GM19025 (cell line): ENCODE measurements around the gene MTARC2.

Experiments
- ATAC-seq: cut with Tn5 transposase; IDR thresholded peaks from one replicate; pipeline ENCODE4 v1.9.1; 2021; ENCODE audit warnings: mild to moderate bottlenecking, low read depth, moderate library complexity; ENCODE audit not compliant: unreplicated experiment

The MTARC2 gene

DNA sequence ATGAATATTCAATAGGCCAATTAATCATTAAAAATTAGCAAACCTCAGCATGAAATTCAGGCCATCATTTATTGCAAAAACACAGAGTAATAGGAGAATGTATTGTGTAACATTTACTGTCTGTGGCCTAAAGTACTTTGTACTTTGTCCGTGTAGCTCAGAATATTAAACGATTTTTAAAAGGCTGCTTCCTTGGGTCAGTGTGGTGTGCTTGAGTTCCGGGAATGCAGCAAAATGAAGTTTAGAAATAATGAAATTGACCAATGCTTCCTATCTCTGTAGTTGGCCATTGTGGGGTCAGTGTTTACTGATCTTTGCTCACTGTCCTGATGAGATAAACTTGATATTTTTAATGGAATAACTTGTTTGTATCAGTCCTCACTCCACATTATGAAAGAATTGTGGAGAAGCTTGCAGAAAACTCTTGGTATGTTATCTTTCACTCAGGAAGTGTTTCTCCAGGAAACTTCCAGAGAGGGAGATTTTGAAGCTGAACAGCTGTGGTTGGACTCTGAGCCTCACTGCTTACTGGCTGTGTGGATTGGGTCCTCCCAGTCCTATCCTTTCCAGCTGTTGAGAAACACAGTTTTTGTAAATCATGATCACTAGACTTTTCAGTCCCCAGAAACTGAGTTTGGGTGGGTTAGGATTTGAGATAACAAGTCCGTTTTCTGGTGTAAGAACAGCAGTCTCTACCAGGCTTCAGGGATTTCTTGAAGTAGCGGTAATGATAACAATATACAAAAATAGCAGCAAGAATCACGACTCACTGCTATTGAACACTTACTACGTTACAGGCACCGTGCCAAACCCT is 19.4 kb downstream of the MTARC2 start:
- peak; percentile 16 for ATAC-seq

DNA sequence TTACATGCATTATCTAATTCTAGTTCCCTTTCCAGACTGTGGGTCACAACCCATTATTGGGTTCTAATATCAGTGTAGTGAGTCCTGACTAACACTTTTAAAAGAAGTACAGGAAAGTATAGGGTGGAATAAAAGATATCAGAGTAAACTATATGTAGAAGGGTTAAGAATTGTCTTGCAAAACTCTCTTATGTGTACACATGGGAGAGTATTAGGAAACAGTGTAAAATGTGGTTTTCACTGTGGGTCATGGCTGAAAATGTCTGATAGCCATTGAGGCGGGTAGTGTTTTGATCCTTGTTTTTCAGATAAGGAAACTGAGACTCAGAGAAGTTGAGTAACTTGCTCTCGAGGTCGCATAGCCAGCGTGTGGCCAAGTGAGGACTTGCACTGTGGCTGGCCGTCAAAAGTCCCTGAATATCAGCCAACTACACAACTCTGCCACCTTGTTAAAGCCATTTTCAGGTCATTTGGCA is 20.0 kb downstream of the MTARC2 start:
- ATAC-seq = peak; percentile 25

DNA sequence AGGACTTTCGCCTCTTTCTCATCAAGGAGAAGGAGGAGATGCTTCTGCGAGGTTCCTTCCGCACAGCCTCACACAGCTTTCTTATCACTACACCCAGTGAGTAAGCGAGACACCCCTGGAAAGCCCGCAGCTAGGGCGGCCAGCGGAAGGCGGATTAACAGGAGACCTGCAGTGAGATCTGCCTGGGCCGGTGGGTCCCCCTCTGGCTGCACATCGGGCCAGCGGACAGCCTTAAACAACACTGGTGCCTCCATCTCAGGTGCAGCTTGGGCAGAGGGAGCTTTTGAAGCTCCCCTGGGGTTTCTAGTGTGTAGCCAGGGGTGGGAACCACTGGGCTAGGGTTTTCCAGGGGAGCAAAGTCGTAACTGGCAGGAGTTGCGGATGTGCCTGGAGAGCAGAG is 21.1 kb downstream of the MTARC2 start:
- ATAC-seq = no peak

DNA sequence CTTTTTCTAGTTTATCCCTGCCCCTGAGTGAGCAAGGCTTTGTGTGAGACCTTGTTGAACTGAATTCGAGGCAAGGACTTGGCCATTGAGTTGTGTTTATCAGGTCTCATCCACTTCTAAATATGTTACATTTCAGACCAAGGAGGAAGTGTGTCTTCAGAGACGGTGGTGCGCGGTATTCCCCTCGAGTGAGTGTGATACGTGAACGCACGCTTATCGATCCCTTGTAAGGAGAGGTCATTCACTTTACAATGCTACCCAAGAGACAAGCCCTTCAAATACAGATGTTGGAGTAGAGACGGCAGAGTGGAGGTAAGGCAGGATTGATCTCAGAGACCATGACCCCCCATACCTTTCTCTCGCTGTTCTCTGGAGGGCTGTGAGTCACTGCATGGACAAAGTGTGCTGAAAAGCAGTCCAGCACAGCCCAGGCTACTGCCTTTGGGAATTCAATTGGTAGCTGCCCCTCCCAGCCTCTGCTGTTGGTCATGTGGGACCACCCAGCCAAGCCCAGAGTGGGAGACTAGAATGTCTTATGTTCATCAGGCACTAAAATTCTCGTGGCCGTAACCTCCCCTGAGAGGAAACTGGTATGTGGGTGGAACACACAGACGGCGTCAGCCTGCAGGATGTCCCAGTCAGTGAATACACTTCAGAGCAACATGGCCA is 22.3 kb downstream of the MTARC2 start:
- peak; percentile 46 for ATAC-seq

DNA sequence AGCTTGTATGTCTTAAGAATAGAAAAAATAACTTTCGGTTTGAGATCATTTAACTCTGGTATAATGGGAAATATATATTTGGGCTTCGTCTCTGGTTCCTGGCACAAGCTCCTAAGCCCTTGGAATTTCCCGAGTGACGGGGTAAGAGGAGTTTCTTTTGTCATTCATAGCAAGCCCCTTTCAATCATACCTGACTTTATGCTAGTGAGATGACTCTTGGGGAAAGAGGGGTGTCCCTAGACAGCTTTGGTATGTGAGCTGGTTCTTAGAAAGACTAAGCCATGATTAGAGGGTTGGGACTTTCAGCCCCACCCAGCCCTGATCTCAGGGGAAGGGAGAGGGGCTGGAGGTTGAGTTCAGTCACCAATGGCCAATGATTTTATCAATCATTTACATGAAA is 24.7 kb downstream of the MTARC2 start:
- ATAC-seq = peak; percentile 49

DNA sequence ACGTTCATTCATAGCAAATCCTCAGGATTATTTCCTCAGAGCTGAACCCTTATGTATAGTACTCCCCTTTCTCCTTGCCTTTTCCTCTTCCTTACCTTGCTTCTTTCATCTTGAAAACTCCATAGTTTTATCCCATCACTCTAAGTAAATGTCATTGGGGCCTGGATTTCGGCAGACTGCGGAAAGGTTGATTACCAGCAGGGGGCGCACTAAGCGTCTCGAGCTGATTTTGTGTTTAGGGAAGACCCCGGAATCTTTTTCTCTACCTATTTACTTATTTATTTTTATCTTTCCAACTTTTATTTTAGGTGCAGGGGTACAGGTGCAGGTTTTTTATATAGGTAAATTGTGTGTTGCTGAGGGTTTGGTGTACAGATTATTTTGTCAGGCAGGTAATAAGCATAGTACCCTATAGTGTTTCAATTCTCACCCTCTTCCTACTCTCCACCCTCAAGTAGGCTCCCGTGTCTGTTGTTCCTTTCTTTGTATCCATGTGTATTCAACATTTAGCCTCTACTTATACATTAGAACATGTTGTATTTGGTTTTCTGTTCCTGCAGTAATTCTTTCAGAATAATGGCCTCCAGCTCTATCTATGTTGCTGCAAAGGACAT is 27.2 kb downstream of the MTARC2 start:
- ATAC-seq = no peak

DNA sequence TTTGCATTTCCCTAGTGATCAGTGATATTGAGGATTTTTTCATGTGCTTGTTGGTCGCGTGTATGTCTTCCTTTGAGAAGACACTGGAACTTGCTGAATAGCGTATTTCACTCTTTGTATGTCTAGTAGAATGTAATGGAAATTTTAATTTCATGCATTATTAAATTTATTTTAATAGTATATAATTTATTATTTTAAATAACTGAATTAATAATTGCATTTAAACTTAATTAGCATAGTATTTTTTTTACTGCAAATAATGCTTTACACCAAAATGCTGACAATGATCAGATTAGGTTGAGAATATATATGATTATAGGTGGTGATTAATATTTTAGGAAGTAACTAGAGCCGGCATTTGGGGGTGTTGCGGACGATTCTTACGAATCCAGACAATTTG is 28.1 kb downstream of the MTARC2 start:
- no peak for ATAC-seq

DNA sequence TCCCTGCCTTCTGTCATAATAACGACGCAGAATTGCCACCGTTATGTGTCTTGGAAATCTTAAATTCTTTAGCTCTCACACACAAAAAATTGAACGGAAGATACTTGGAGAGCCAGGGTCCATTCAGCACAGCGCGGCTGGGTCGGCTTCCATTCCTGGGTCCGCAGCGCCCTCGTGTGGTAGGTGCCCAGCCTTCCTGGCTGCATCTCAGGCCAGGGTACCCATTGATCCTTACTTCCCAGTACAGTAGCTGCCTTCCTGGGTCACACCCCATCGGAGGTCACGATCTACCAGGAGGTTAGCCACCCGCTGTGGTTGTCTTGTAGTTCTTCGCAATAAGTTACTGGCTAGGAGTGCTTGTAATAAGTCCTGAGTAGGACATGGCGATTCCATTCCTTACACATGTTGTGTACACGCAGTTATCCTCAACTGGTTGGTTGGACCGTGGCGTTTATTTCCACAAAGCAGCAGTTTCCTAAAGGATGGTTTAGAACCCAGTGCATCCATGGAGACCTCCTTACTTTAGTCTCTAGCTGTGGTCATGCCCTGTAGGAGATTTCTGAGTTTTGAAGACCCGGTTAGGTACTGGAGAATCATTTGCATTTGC is 28.7 kb downstream of the MTARC2 start:
- peak; percentile 53 for ATAC-seq

DNA sequence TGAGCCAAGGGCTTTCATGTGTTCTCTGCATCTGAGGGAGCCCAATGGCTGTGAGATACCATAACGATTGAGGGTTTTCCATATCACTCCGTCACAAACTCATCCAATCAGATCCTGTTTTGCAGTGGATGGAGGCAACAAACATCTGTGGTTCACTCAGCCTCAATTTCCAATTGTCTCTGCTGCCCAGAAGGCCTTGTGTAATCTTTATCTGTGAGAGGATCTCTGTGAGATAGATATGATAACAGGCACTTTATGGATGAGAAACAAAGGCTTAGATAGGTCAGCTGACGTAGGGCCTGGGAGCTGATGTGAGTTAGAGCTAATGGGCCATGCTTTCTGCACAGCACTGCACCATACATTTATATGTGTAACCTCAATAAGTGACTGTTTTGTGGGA is 35.3 kb downstream of the MTARC2 start:
- no peak for ATAC-seq

DNA sequence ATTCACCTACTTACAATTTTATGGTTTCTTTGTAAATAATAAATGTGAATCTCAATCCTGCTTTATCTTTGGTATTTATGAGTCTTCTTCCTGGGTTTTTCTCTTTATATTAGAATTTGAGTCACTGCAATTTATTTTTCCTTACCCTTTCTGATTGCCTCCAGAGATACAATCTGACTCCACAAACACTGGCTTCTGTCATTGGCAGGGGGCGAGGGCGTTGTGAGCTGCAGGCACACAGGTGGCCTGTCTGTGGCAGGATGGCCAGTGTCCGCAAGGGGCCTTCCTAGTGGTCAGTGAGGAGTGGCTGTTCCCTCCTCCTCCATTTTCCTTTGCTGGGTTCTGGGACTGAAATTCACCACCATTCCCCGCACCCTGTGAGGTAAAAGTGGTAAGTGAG is 36.6 kb downstream of the MTARC2 start:
- ATAC-seq = no peak

DNA sequence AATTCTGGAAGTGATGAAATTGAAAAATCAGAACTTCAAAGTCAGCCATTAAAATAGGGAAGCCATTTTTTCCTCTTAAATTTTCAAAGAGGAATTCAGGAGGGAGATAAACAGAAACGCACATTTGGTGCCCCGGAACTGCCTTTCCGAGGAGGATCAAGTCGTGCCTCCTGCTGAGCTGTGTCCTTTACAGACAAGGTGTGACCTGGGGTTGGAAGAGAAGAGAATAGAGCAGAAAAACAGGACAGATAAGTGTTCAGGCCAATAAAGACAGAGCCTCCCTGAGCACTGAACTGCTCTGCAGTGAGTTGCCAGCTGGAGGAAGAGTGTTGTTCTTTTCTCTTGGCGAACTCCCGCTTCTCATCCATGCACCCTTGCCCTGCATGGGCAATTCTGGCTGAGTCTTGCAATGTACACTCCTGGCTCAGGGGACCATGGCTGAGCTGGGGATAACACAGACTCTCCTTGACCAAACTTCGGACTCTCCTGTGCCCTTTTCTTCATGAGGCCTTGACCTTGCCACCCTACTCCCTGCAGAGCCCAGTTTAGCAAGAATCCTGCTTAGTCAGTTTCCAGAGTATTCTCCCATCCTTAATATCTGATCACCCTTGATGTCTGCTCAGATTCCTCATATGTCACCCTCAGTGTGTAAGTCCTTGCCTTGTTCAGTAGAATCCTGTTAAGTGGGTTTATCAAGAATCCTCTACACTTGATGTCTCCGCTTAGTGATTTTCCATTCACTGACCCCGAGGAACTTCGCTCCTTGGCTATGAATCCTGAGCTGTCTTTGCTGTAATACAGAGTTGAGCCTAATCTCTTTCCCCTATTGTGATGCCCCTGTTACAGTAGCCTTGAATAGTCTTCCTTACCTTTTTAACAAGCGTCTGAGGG is 37.3 kb downstream of the MTARC2 start:
- ATAC-seq = no peak

DNA sequence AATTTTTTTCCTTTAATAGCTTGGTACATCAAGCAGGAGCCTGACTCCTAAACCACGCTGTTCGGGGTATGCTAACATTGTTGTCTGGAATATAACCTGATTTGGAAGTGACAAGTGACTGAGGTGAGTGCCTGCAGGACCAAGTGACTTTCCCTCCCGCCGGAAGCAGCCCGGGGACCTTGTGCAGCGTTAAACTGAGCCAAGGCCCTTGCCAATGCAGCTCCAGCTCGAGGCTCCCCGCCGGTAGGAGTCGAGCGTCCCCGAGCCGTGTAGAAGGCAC is 37.9 kb downstream of the MTARC2 start:
- ATAC-seq = no peak

DNA sequence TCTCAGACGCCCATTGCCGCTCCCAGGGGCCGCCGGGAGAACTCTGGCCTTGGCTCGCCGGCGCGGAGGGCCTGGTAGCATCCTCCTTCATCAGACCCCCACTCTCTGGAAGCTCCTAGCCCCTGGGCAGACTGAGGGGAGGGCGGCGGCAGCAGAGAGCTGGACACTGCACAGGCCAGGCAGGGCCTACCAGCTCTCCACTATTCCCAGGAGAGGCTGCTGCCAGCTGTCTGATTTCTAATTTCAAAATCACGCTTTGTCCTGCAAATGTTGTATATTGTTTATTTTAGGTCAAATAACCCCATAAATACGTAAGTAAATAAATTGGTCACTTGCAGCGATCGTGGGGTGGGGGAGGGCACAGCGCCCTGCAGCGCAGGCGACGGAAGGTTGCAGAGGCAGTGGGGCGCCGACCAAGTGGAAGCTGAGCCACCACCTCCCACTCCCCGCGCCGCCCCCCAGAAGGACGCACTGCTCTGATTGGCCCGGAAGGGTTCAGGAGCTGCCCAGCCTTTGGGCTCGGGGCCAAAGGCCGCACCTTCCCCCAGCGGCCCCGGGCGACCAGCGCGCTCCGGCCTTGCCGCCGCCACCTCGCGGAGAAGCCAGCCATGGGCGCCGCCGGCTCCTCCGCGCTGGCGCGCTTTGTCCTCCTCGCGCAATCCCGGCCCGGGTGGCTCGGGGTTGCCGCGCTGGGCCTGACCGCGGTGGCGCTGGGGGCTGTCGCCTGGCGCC is 38.4 kb downstream of the MTARC2 start, which contains the start of gene MTARC1:
Gene MTARC1, plus strand, starts transcription at position 577 of the 732 bp plus-strand sequence. Its CDS starts 32 bp downstream, at position 609.
- peak; percentile 74 for ATAC-seq

DNA sequence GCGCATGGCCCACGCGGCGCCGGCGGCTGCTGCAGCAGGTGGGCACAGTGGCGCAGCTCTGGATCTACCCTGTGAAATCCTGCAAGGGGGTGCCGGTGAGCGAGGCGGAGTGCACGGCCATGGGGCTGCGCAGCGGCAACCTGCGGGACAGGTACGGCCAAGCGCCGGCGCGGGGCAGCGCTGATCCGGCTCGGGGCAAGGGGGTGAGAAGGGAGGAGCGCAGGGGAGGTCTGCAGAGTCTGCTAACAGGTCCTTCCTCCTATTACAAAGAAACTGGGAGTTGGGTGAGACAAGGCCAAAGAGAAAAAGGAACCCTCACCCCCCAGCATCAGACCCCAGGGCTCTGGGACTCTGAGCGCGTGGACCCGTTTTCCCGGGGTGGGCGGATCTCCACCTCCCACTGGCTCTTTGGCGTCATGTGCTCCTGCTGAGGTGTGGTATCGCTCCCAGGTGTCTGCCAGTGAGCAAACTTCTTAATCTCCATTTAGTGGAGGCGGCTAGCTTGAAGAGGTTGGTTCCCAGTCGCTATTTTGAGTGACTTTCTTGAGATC is 39.0 kb downstream of the MTARC2 start:
- ATAC-seq = peak; percentile 32

DNA sequence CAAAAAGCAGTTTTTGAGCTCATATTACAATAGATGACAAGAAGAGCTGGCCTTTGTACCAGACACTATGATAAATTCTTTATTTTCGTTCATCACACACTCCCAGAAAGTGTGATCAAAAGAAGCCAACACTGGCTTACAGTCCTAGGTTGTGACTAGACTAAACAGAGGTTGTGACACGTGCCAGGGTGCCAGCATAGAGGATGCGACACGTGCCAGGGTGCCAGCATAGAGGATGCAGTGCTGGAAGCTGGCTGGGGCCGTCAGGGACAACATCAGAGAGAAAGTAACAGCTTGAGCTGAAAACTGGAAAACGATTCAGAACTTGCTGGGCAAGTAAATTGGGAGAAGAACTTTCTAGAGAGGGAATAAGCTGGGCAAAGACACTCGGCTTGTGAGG is 40.8 kb downstream of the MTARC2 start:
- no peak for ATAC-seq

DNA sequence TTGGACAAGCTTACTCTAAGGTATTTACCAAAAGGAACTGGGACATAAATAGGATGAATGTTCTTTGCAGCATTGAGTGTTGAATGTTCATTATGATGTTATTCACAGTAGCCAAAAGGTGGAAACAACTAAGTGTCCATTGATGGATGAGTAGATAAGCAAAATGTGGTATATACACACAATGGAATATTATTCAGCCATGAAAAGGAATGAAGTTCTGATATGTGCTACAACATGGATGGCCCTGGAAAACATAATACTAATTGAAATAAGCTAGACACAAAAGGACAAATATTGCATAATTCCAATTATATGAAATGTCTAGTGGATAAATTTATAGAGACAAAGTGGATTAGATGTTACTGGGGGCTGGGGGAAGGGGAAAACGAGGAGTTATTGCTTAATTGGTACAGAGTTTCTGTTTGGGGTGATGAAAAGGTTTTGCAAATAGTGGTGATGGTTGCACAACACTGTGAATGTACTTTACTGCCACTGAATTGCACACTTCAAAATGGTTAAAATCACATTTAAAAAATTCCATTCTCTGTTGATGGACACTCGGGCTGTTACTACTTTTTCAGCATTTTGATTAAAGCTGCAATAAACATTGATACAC is 41.5 kb downstream of the MTARC2 start:
- no peak for ATAC-seq

DNA sequence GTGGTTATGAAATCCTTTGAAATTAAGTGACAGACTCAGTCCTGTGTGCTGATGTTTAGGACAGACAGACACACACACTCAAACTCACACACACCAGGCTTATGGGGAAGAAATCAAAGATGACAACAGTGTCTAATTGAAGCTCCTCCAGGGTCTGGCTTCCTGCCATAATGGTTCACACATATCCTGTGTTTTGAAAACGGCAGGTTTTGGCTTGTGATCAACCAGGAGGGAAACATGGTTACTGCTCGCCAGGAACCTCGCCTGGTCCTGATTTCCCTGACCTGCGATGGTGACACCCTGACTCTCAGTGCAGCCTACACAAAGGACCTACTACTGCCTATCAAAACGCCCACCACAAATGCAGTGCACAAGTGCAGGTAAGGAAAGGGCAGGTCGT is 43.2 kb downstream of the MTARC2 start:
- no peak for ATAC-seq

DNA sequence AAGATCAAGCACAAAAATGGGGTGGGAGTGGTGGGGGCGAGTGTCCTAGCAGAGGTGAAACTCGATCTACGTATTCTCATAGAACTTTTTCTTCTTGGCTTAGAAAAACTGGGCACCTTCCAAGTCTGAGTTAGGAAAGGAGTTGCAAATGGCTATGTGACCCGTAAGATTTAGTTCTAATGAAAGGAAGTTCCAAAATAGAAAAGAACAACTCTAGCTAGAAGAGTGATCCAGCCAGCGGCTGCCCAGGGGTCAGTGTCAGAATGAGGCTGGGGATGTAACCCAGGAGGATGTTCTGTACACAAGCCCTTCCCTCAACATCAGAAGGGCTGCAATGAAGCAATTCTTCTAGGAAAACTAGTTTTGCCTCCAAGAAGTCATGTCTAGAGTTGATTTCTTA is 43.8 kb downstream of the MTARC2 start:
- ATAC-seq = no peak

DNA sequence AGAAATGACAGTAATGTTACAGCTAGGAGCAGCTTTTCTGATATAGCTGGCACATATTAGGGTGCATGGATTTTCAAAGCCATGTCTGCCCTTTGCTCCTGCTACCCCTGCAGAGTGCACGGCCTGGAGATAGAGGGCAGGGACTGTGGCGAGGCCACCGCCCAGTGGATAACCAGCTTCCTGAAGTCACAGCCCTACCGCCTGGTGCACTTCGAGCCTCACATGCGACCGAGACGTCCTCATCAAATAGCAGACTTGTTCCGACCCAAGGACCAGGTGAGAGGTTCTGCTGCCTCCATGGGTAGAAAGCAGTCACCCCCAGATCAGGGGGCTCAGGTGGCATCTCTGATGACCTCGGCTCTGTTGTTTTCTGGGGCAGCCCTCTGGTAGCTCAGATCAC is 48.4 kb downstream of the MTARC2 start:
- no peak for ATAC-seq
